KMS-11 (cell line): ENCODE measurements around the gene ME1.

ENCODE experiments used
- H2AFZ ChIP-seq: fragments of 200-600 bp; sonication (generic); 2 replicates; pipeline ENCODE4 v1.6.1; 2016; ENCODE audit warnings: antibody characterized with exemption, mixed run types, low read depth
- H3K27ac ChIP-seq: fragments of 200-600 bp; sonication (generic); 2 replicates; pipeline ENCODE4 v1.6.1; 2016; ENCODE audit warnings: mild to moderate bottlenecking, mixed run types
- H3K27me3 ChIP-seq: fragments of 200-600 bp; sonication (generic); 2 replicates; pipeline ENCODE4 v1.6.1; 2017; ENCODE audit warnings: mild to moderate bottlenecking, low read depth, mixed run types, moderate library complexity; ENCODE audit not compliant: insufficient read depth
- H3K36me3 ChIP-seq: fragments of 200-600 bp; sonication (generic); 2 replicates; pipeline ENCODE4 v1.6.1; 2017; ENCODE audit warnings: mild to moderate bottlenecking, mixed run types; ENCODE audit not compliant: insufficient read depth
- H3K4me1 ChIP-seq: fragments of 200-600 bp; sonication (generic); 2 replicates; pipeline ENCODE4 v1.6.1; 2016; ENCODE audit warnings: mild to moderate bottlenecking, low read depth, mixed run types; ENCODE audit not compliant: poor library complexity, severe bottlenecking
- H3K4me2 ChIP-seq: fragments of 200-600 bp; sonication (generic); 2 replicates; pipeline ENCODE4 v1.7.0; 2016; ENCODE audit warnings: mild to moderate bottlenecking, mixed run types
- H3K4me3 ChIP-seq: fragments of 200-600 bp; sonication (generic); IDR thresholded peaks from 2 replicates; pipeline ENCODE4 v1.6.1; 2017; ENCODE audit warnings: low read depth, low read length, mixed read lengths; ENCODE audit not compliant: insufficient read depth
- H3K79me2 ChIP-seq: fragments of 200-600 bp; sonication (generic); 2 replicates; pipeline ENCODE4 v1.6.1; 2016; ENCODE audit warnings: low read depth, mixed run types; ENCODE audit not compliant: insufficient read depth
- H3K9ac ChIP-seq: fragments of 200-600 bp; sonication (generic); 2 replicates; pipeline ENCODE4 v1.6.1; 2016; ENCODE audit warnings: mild to moderate bottlenecking, mixed run types
- H4K20me1 ChIP-seq: fragments of 200-600 bp; sonication (generic); 2 replicates; pipeline ENCODE4 v1.6.1; 2016; ENCODE audit warnings: mild to moderate bottlenecking, mixed run types; ENCODE audit not compliant: insufficient read depth
- CTCF ChIP-seq: fragments of 200-600 bp; sonication (generic); conservative IDR thresholded peaks from 2 replicates; pipeline ENCODE4 v1.6.1; 2017; ENCODE audit warnings: low read depth, mild to moderate bottlenecking, antibody characterized with exemption, low read length, moderate library complexity, mixed read lengths

The ME1 gene

GRCh38 chr6:83285917-83286316 is 144.9 kb downstream of the ME1 start:
- H3K4me2 ChIP-seq = no peak overlapping the region
- no peak overlapping the region for H3K9ac ChIP-seq
- TF ChIP-seq CTCF = no peak
- no peaks in the 10 kb centered on the region for H3K4me1 ChIP-seq
- H3K27me3 ChIP-seq = no peaks in the 10 kb centered on the region
- H2AFZ ChIP-seq = no peak overlapping the region
- H3K36me3 ChIP-seq = no peaks in the 10 kb centered on the region
- H3K4me3 ChIP-seq = no peak overlapping the region
- H3K79me2 ChIP-seq = no peaks in the 10 kb centered on the region
- H3K27ac ChIP-seq = no peak overlapping the region
- no peaks in the 10 kb centered on the region for H4K20me1 ChIP-seq

- H3K4me2 ChIP-seq = no peak overlapping the region
- no peak for TF ChIP-seq CTCF
- H3K4me1 ChIP-seq = no peaks in the 10 kb centered on the region
- no peak overlapping the region for H3K27ac ChIP-seq
- H2AFZ ChIP-seq = no peak overlapping the region
- H3K36me3 ChIP-seq = no peaks in the 10 kb centered on the region
- H3K79me2 ChIP-seq = no peaks in the 10 kb centered on the region
- H3K4me3 ChIP-seq = no peak overlapping the region
- H3K9ac ChIP-seq = no peak overlapping the region
- no peaks in the 10 kb centered on the region for H3K27me3 ChIP-seq
- H4K20me1 ChIP-seq = no peaks in the 10 kb centered on the region
Observed at GRCh38 chr6:83273596-83273995, 157.3 kb downstream of the ME1 start.

- Histone ChIP-seq H3K4me2 (no peak overlapping the region), H3K27me3 (no peaks in the 10 kb centered on the region), H3K4me1 (no peaks in the 10 kb centered on the region), H3K4me3 (no peak overlapping the region), H4K20me1 (no peaks in the 10 kb centered on the region), H3K27ac (no peak overlapping the region), H3K79me2 (no peaks in the 10 kb centered on the region), H2AFZ (no peak overlapping the region), H3K9ac (no peak overlapping the region), H3K36me3 (no peaks in the 10 kb centered on the region)
- no peak for TF ChIP-seq CTCF
Observed at GRCh38 chr6:83270971-83271719, 159.7 kb downstream of the ME1 start.

- Histone ChIP-seq H3K4me2 (no peak overlapping the region), H3K4me1 (no peaks in the 10 kb centered on the region)
Observed at GRCh38 chr6:83265384-83265783, 165.5 kb downstream of the ME1 start.

More at GRCh38 chr6:83265384-83265783, 165.5 kb downstream of the ME1 start:
- Histone ChIP-seq H3K4me3 (no peak overlapping the region), H3K9ac (no peak overlapping the region), H4K20me1 (no peaks in the 10 kb centered on the region), H3K36me3 (no peaks in the 10 kb centered on the region), H3K27ac (no peak overlapping the region), H2AFZ (no peak overlapping the region), H3K79me2 (no peaks in the 10 kb centered on the region), H3K27me3 (no peaks in the 10 kb centered on the region)
- no peak for TF ChIP-seq CTCF
